Gastrocnemius medialis (tissue), 4 donors: ENCODE measurements around the gene TFB2M. TPM values are rescaled to one million over a fixed set of nuclear protein-coding genes. Genes with fewer than 3 reads are reported as not detected.
A peak's percentile ranks its signal among the peaks of the same experiment; 100 is the strongest.
"Not testable (repeated sequence)": the region's sequence is repeated elsewhere in the genome, so short reads cannot be mapped to it uniquely, and the experiment has no call there.

Experiments
- ATAC-seq, 2 donors: fragments of 150-250 bp; one replicate each; pipeline ENCODE4 v1.9.1; 2016
- DNase-seq, 2 donors: peaks; one replicate each; pipeline ENCODE4 v3.0.0-alpha.2; 2019
- H3K27ac ChIP-seq, 4 donors: fragments of 200-600 bp; sonication (generic); 1 replicate in 1 of 4; 2 replicates in 3 of 4; pipeline ENCODE4 v1.5.1; 2016 to 2018; ENCODE audit warnings: mild to moderate bottlenecking in 2 of 4, moderate library complexity in 1 of 4
- H3K27me3 ChIP-seq, 3 donors: fragments of 200-600 bp; sonication (generic) in 2 of 3; 1 replicate in 1 of 3; 2 replicates in 2 of 3; pipeline versions ENCODE4 v1.5.1 to v1.6.0; 2016 to 2019; ENCODE audit warnings: mild to moderate bottlenecking in 1 of 3, moderate library complexity in 1 of 3
- H3K36me3 ChIP-seq, 2 donors: fragments of 200-600 bp; sonication (generic) in 1 of 2; one replicate each; pipeline ENCODE4 v1.5.1; 2017 to 2018
- H3K4me1 ChIP-seq, 2 donors: fragments of 200-600 bp; sonication (generic) in 1 of 2; one replicate each; pipeline ENCODE4 v1.5.1; 2016 to 2017; ENCODE audit warnings: mild to moderate bottlenecking in 2 of 2
- H3K4me3 ChIP-seq, 4 donors: fragments of 200-600 bp; sonication (generic) in 3 of 4; 1 replicate in 1 of 4; 2 replicates in 3 of 4; pipeline ENCODE4 v1.5.1; 2016 to 2019; ENCODE audit warnings: mild to moderate bottlenecking in 2 of 4
- H3K9me3 ChIP-seq, 3 donors: fragments of 200-600 bp; sonication (generic) in 2 of 3; 1 replicate in 1 of 3; 2 replicates in 2 of 3; pipeline ENCODE4 v1.5.1; 2016 to 2019
- POLR2A ChIP-seq, 2 donors: fragments of 450-650 bp; IDR thresholded peaks; one replicate each; pipeline ENCODE4 v1.6.1; 2017; ENCODE audit warnings: antibody characterized with exemption in 2 of 2, mild to moderate bottlenecking in 2 of 2, moderate library complexity in 2 of 2
- in situ Hi-C, 4 donors: fragments of 200-750 bp; cut with MboI; loops; one replicate each; pipeline versions ENCODE4 v1.15.0 to v1.8.0; 2017; ENCODE audit warnings: low sequenced_read_pairs in 4 of 4
- intact Hi-C: fragments of 100-400 bp; cut with DNase I; formaldehyde crosslinking; loops from one replicate; pipeline ENCODE4 v1.15.1; 2023; ENCODE audit warnings: low total_unique reads
- total RNA-seq, 4 donors: library from RNA; depleted of rRNA; stranded (reverse); fragments of >200 nt; gene quantifications; one replicate each; pipeline versions ENCODE4 v1.1.0 to v1.2.3, GENCODE V29; 2016
- TF ChIP-seq, protein P1 (sequence below), 5 experiments: fragments of 450-650 bp in 3 of 5; fragments of 200-600 bp in 2 of 5; sonication (generic) in 2 of 5; IDR thresholded peaks in 4 of 5; conservative IDR thresholded peaks in 1 of 5; 1 replicate in 4 of 5; 2 replicates in 1 of 5; pipeline ENCODE4 v1.5.1; 2016 to 2019; ENCODE audit warnings: antibody characterized with exemption in 5 of 5, mild to moderate bottlenecking in 3 of 5, moderate library complexity in 3 of 5

TFB2M gene
- total RNA-seq, 4 donors from 2014 or later: 18.9 to 33.1 (median 21.2) TPM

GRCh38 chr1:246607462-246607861, 41.4 kb upstream of the TFB2M start:
- H3K36me3 ChIP-seq: no peaks in the 10 kb centered on the region
- H3K4me3 ChIP-seq: no peak overlapping the region
- DNase-seq (no peak), ATAC-seq (no peak)
- intact Hi-C loops: no loop called here
- peaks cover 38 to 53% of the 10 kb centered on the region in 2 donors for H3K4me1 ChIP-seq
- no peaks in the 10 kb centered on the region for H3K27me3 ChIP-seq
- peak in 1 of 2 donors; percentile 53 for TF ChIP-seq POLR2A (IDR thresholded peaks at IDR 0.05)
- TF ChIP-seq, protein P1, sequence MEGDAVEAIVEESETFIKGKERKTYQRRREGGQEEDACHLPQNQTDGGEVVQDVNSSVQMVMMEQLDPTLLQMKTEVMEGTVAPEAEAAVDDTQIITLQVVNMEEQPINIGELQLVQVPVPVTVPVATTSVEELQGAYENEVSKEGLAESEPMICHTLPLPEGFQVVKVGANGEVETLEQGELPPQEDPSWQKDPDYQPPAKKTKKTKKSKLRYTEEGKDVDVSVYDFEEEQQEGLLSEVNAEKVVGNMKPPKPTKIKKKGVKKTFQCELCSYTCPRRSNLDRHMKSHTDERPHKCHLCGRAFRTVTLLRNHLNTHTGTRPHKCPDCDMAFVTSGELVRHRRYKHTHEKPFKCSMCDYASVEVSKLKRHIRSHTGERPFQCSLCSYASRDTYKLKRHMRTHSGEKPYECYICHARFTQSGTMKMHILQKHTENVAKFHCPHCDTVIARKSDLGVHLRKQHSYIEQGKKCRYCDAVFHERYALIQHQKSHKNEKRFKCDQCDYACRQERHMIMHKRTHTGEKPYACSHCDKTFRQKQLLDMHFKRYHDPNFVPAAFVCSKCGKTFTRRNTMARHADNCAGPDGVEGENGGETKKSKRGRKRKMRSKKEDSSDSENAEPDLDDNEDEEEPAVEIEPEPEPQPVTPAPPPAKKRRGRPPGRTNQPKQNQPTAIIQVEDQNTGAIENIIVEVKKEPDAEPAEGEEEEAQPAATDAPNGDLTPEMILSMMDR (IDR thresholded peaks at IDR 0.05 in 4 of 5, conservative IDR thresholded peaks at IDR 0.05 in 1 of 5): no peak
- H3K27ac ChIP-seq: peak overlapping the region; percentile 75 to 89 (median 78)
- in situ Hi-C loops: no loop called here
- no peaks in the 10 kb centered on the region for H3K9me3 ChIP-seq

DNA sequence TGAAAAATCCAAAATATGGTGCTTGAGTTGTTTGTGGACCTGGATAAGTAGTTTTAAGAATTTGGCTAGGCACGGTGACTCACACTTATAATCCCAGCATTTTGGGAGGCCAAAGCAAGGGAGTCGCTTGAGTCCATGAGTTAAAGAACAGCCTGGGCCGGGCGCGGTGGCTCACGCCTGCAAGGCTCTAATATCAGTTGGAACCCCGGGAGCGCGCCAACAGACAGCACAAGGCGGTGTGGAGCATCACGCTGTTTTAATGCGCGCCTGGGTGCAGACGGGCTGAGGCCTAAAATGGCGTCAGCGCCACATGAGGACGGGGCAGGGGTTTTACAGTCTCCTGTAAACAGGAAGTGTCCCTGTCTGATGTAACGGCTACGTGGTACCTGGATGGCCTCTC, 39.2 kb upstream of the TFB2M start:
- H3K36me3 ChIP-seq, intact Hi-C loops, DNase-seq, H3K4me3 ChIP-seq, H3K27ac ChIP-seq, in situ Hi-C loops, ATAC-seq, H3K9me3 ChIP-seq, H3K27me3 ChIP-seq: not testable (repeated sequence)
- H3K4me1 ChIP-seq: peaks cover 37 to 42% of the 10 kb centered on the region in 2 donors

GRCh38 chr1:246602194-246602593, 36.1 kb upstream of the TFB2M start:
- in situ Hi-C loops: no loop called here
- intact Hi-C loops: loop anchor here (1.0 kb wide), 1 partner anchor 95 kb away; the partner anchor contains the start of gene SMYD3
- Histone ChIP-seq H3K36me3 (no peaks in the 10 kb centered on the region), H3K4me3 (no peak overlapping the region), H3K27ac (peak overlapping the region in 3 of 4 donors; percentile 15 to 29 (median 18)), H3K27me3 (no peaks in the 10 kb centered on the region), H3K9me3 (no peaks in the 10 kb centered on the region), H3K4me1 (peaks cover 22 to 33% of the 10 kb centered on the region in 2 donors)
- ATAC-seq (peak in 1 of 2 donors; percentile 59), DNase-seq (no peak)
- TF ChIP-seq, protein P1 (IDR thresholded peaks at IDR 0.05 in 4 of 5, conservative IDR thresholded peaks at IDR 0.05 in 1 of 5): no peak
- no peak for TF ChIP-seq POLR2A (IDR thresholded peaks at IDR 0.05)

DNA sequence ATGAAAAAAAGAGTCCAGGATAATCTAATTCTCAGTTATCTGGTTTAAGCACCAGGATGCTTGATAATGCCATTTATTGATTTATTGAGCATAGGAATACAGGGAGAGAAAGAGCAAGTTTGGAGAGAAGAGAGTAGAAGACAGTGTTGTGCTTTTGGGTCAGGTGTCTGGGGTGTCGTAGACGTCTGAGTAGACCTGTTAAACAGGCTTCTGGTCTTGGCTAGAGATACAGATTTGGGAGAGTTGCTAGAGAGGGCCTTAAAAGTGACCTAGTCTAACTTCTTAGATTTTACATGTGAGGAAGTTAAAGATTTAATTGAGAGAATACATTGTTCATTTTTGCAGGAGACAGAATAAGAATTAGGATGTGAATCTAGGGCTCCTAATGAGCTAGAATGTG, 34.5 kb upstream of the TFB2M start:
- Histone ChIP-seq H3K4me1 (peaks cover 27 to 37% of the 10 kb centered on the region in 2 donors), H3K9me3 (no peaks in the 10 kb centered on the region), H3K36me3 (no peaks in the 10 kb centered on the region), H3K4me3 (no peak overlapping the region), H3K27ac (peak overlapping the region in 1 of 4 donors; percentile 35), H3K27me3 (no peaks in the 10 kb centered on the region)
- intact Hi-C loops (no loop called here), in situ Hi-C loops (no loop called here)
- no peak for DNase-seq
- TF ChIP-seq POLR2A (IDR thresholded peaks at IDR 0.05): no peak
- TF ChIP-seq, protein P1 (IDR thresholded peaks at IDR 0.05 in 4 of 5, conservative IDR thresholded peaks at IDR 0.05 in 1 of 5): no peak
- ATAC-seq: no peak

GRCh38 chr1:246599315-246599714, 33.3 kb upstream of the TFB2M start:
- peaks cover 0 to 11% of the 10 kb centered on the region in 2 donors for H3K36me3 ChIP-seq
- H3K4me1 ChIP-seq: peaks cover 27 to 37% of the 10 kb centered on the region in 2 donors
- H3K27me3 ChIP-seq: no peaks in the 10 kb centered on the region
- intact Hi-C loops: no loop called here
- DNase-seq (no peak), ATAC-seq (peak; percentile 46 to 52)
- no peaks in the 10 kb centered on the region for H3K9me3 ChIP-seq
- H3K27ac ChIP-seq: peak overlapping the region in 3 of 4 donors; percentile 7 to 35 (median 11)
- no peak for TF ChIP-seq POLR2A (IDR thresholded peaks at IDR 0.05)
- TF ChIP-seq, protein P1 (IDR thresholded peaks at IDR 0.05 in 4 of 5, conservative IDR thresholded peaks at IDR 0.05 in 1 of 5): no peak
- in situ Hi-C loops: no loop called here
- no peak overlapping the region for H3K4me3 ChIP-seq
